NCI-H2227 (cell line): ENCODE data around the gene PABPC1L.
A peak's percentile ranks its signal among the peaks of the same experiment; 100 is the strongest.
"Not testable (repeated sequence)": the region's sequence is repeated elsewhere in the genome, so short reads cannot be mapped to it uniquely, and the experiment has no call there.

Experiments
- DNase-seq: peaks from one replicate; lab custom pipeline; 2025; ENCODE audit not compliant: unreplicated experiment; lab: John Stamatoyannopoulos, UW

The PABPC1L gene

GRCh38 chr20:44909872-44910689 is at the start of gene PABPC1L:
Gene PABPC1L (plus strand): TSS chr20:44910060. CDS start chr20:44910144, 84 bp downstream.
- DNase-seq, result peak; percentile 86

- no peak for DNase-seq
These were observed 48.3 kb upstream of the PABPC1L start for GRCh38 chr20:44861531-44862006.

- DNase-seq, result no peak
These were observed 47.6 kb upstream of the PABPC1L start for GRCh38 chr20:44862286-44862685.

- DNase-seq, result not testable (repeated sequence)
These were observed 46.3 kb upstream of the PABPC1L start for GRCh38 chr20:44863365-44864084.

GRCh38 chr20:44864493-44864892 is 45.4 kb upstream of the PABPC1L start:
- not testable (repeated sequence) for DNase-seq

- no peak for DNase-seq
These were observed 43.0 kb upstream of the PABPC1L start for GRCh38 chr20:44866703-44867335.

- no peak for DNase-seq
These were observed 40.4 kb upstream of the PABPC1L start for GRCh38 chr20:44869471-44869870.

- not testable (repeated sequence) for DNase-seq
These were observed 27.5 kb upstream of the PABPC1L start for GRCh38 chr20:44882360-44882759.

GRCh38 chr20:44883214-44883902 is 26.5 kb upstream of the PABPC1L start:
- DNase-seq, result no peak

- DNase-seq, result no peak
These were observed 24.9 kb upstream of the PABPC1L start for GRCh38 chr20:44884907-44885391.

GRCh38 chr20:44885392-44886265 is 24.2 kb upstream of the PABPC1L start, which contains the start of gene YWHAB:
Gene YWHAB (plus strand): TSS chr20:44885705. CDS start chr20:44901534, 15,829 bp downstream.
- DNase-seq, result peak; percentile 99

GRCh38 chr20:44886266-44886651 is 23.6 kb upstream of the PABPC1L start:
- DNase-seq, result peak; percentile 47

- DNase-seq, result no peak
These were observed 23.0 kb upstream of the PABPC1L start for GRCh38 chr20:44886828-44887227.

- DNase-seq, result no peak
These were observed 22.4 kb upstream of the PABPC1L start for GRCh38 chr20:44887466-44887865.

- peak; percentile 18 for DNase-seq
These were observed 21.4 kb upstream of the PABPC1L start for GRCh38 chr20:44888226-44889103.

- DNase-seq, result no peak
These were observed 18.0 kb upstream of the PABPC1L start for GRCh38 chr20:44891826-44892225.

- no peak for DNase-seq
These were observed 14.9 kb upstream of the PABPC1L start for GRCh38 chr20:44894959-44895358.

- no peak for DNase-seq
These were observed 13.3 kb upstream of the PABPC1L start for GRCh38 chr20:44896583-44896982.

GRCh38 chr20:44897133-44897532 is 12.7 kb upstream of the PABPC1L start:
- DNase-seq, result no peak
